NT2/D1 (cell line): ENCODE data around the gene ACIN1.

Experiments used
- DNase-seq: peaks from one replicate; pipeline ENCODE4 v3.0.0-alpha.2; 2011; ENCODE audit warnings: low read depth, low spot score
- H3K27me3 ChIP-seq: 2 replicates; pipeline ENCODE4 v1.6.0; 2011; ENCODE audit warnings: mild to moderate bottlenecking; ENCODE audit not compliant: insufficient read length, insufficient read depth
- H3K36me3 ChIP-seq: 2 replicates; pipeline ENCODE4 v1.6.1; 2011; ENCODE audit warnings: mild to moderate bottlenecking, low read length, mixed read lengths; ENCODE audit not compliant: insufficient read depth, insufficient read length
- H3K4me1 ChIP-seq: 2 replicates; pipeline ENCODE4 v1.5.1; 2011; ENCODE audit not compliant: insufficient read depth, insufficient read length
- H3K4me3 ChIP-seq: 2 replicates; pipeline ENCODE4 v1.5.1; 2011; ENCODE audit warnings: low read depth; ENCODE audit not compliant: insufficient read length
- H3K9ac ChIP-seq: 2 replicates; pipeline ENCODE4 v1.6.0; 2011; ENCODE audit warnings: low read depth; ENCODE audit not compliant: insufficient read length
- H3K9me3 ChIP-seq: 2 replicates; pipeline ENCODE4 v1.5.1; 2011; ENCODE audit warnings: mild to moderate bottlenecking, low read length; ENCODE audit not compliant: insufficient read depth
- SUZ12 ChIP-seq: IDR thresholded peaks from 2 replicates; pipeline ENCODE4 v1.6.1; 2011; ENCODE audit not compliant: insufficient read length, insufficient read depth; ENCODE audit errors: extremely low read depth
- YY1 ChIP-seq: IDR thresholded peaks from 2 replicates; pipeline ENCODE4 v1.6.1; 2011; ENCODE audit not compliant: insufficient read length, insufficient read depth
- ZNF274 ChIP-seq: IDR thresholded peaks from 2 replicates; pipeline ENCODE4 v1.6.1; 2011; ENCODE audit warnings: mild to moderate bottlenecking, low read depth, low read length

The ACIN1 gene

GRCh38 chr14:23122086-23122485, 27.1 kb upstream of the ACIN1 start:
- H3K9ac ChIP-seq: no peak overlapping the region
- no peaks in the 10 kb centered on the region for H3K27me3 ChIP-seq
- DNase-seq: no peak
- H3K4me3 ChIP-seq: no peak overlapping the region
- no peaks in the 10 kb centered on the region for H3K9me3 ChIP-seq
- H3K4me1 ChIP-seq: peaks cover 19% of the 10 kb centered on the region
- no peaks in the 10 kb centered on the region for H3K36me3 ChIP-seq
- TF ChIP-seq ZNF274 (no peak), SUZ12 (no peak), YY1 (no peak)

GRCh38 chr14:23121361-23121771, 26.4 kb upstream of the ACIN1 start:
- Histone ChIP-seq H3K9me3 (no peaks in the 10 kb centered on the region), H3K4me1 (peaks cover 20% of the 10 kb centered on the region), H3K36me3 (no peaks in the 10 kb centered on the region), H3K4me3 (no peak overlapping the region), H3K9ac (no peak overlapping the region), H3K27me3 (no peaks in the 10 kb centered on the region)
- DNase-seq: no peak
- TF ChIP-seq ZNF274: no peak
- no peak for TF ChIP-seq YY1
- no peak for TF ChIP-seq SUZ12

GRCh38 chr14:23120541-23121251, 25.8 kb upstream of the ACIN1 start:
- peaks cover 20% of the 10 kb centered on the region for H3K4me1 ChIP-seq
- no peak overlapping the region for H3K4me3 ChIP-seq
- peak; percentile 73 for DNase-seq
- no peak for TF ChIP-seq SUZ12
- no peak for TF ChIP-seq YY1
- no peak for TF ChIP-seq ZNF274
- H3K9me3 ChIP-seq: no peaks in the 10 kb centered on the region
- H3K27me3 ChIP-seq: no peaks in the 10 kb centered on the region
- H3K9ac ChIP-seq: no peak overlapping the region
- H3K36me3 ChIP-seq: no peaks in the 10 kb centered on the region

GRCh38 chr14:23119363-23120327, 24.7 kb upstream of the ACIN1 start:
- H3K4me1 ChIP-seq: peaks cover 20% of the 10 kb centered on the region
- TF ChIP-seq SUZ12: no peak
- no peak for TF ChIP-seq ZNF274
- no peak for TF ChIP-seq YY1
- no peak for DNase-seq
- H3K36me3 ChIP-seq: no peaks in the 10 kb centered on the region
- no peak overlapping the region for H3K9ac ChIP-seq
- no peaks in the 10 kb centered on the region for H3K27me3 ChIP-seq
- H3K9me3 ChIP-seq: no peaks in the 10 kb centered on the region
- H3K4me3 ChIP-seq: no peak overlapping the region

- TF ChIP-seq ZNF274: no peak
- no peak for DNase-seq
- Histone ChIP-seq H3K9ac (no peak within 1 kb of the TSS), H3K4me1 (peaks cover 20% of the 10 kb centered on the region), H3K9me3 (no peaks in the 10 kb centered on the region), H3K36me3 (no peaks in the 10 kb centered on the region), H3K4me3 (no peak within 1 kb of the TSS), H3K27me3 (no peaks in the 10 kb centered on the region)
Measured at GRCh38 chr14:23118506-23119362, 23.8 kb upstream of the ACIN1 start, which contains the start of gene CEBPE. CEBPE (minus strand) TSS chr14:23119255; CDS start chr14:23119091, 164 bp downstream.

- TF ChIP-seq ZNF274 (no peak), YY1 (no peak), SUZ12 (no peak)
- Histone ChIP-seq H3K9me3 (no peaks in the 10 kb centered on the region), H3K9ac (no peak overlapping the region), H3K27me3 (no peaks in the 10 kb centered on the region), H3K4me3 (no peak overlapping the region), H3K4me1 (peaks cover 23% of the 10 kb centered on the region), H3K36me3 (no peaks in the 10 kb centered on the region)
- no peak for DNase-seq
Measured at GRCh38 chr14:23117371-23118020, 22.6 kb upstream of the ACIN1 start.

GRCh38 chr14:23115918-23116317, 21.0 kb upstream of the ACIN1 start:
- no peak overlapping the region for H3K9ac ChIP-seq
- H3K36me3 ChIP-seq: no peaks in the 10 kb centered on the region
- H3K27me3 ChIP-seq: peaks cover 3% of the 10 kb centered on the region
- no peaks in the 10 kb centered on the region for H3K9me3 ChIP-seq
- DNase-seq: no peak
- H3K4me1 ChIP-seq: peaks cover 17% of the 10 kb centered on the region
- no peak for TF ChIP-seq YY1
- TF ChIP-seq SUZ12: no peak
- no peak for TF ChIP-seq ZNF274
- H3K4me3 ChIP-seq: no peak overlapping the region
